BLaER1 (cell line): ENCODE data around the gene CYP8B1.
"Not testable (repeated sequence)": the region's sequence is repeated elsewhere in the genome, so short reads cannot be mapped to it uniquely, and the experiment has no call there.

ENCODE experiments used
- H3K27ac ChIP-seq: shearing (Covaris generic); formaldehyde crosslinking; 2 replicates; pipeline ENCODE4 v1.8.1; 2022
- H3K27me3 ChIP-seq: shearing (Covaris generic); formaldehyde crosslinking; 2 replicates; pipeline ENCODE4 v1.8.1; 2022
- H3K36me3 ChIP-seq: shearing (Covaris generic); formaldehyde crosslinking; 2 replicates; pipeline ENCODE4 v1.8.1; 2022
- H3K4me1 ChIP-seq: shearing (Covaris generic); formaldehyde crosslinking; 2 replicates; pipeline ENCODE4 v1.8.1; 2022
- H3K4me2 ChIP-seq: shearing (Covaris generic); formaldehyde crosslinking; 2 replicates; pipeline ENCODE4 v1.8.1; 2022
- H3K4me3 ChIP-seq: shearing (Covaris generic); formaldehyde crosslinking; 2 replicates; pipeline ENCODE4 v1.8.1; 2022
- H3K9ac ChIP-seq: shearing (Covaris generic); formaldehyde crosslinking; 2 replicates; pipeline ENCODE4 v1.8.1; 2022
- H3K9me3 ChIP-seq: shearing (Covaris generic); formaldehyde crosslinking; 2 replicates; pipeline ENCODE4 v1.8.1; 2022
- H4K20me1 ChIP-seq: shearing (Covaris generic); formaldehyde crosslinking; 2 replicates; pipeline ENCODE4 v1.8.1; 2022
- Cebpa-rat ChIP-seq: shearing (Covaris generic); IDR thresholded peaks from 2 replicates; pipeline ENCODE4 v1.8.1; 2022

CYP8B1 gene

DNA sequence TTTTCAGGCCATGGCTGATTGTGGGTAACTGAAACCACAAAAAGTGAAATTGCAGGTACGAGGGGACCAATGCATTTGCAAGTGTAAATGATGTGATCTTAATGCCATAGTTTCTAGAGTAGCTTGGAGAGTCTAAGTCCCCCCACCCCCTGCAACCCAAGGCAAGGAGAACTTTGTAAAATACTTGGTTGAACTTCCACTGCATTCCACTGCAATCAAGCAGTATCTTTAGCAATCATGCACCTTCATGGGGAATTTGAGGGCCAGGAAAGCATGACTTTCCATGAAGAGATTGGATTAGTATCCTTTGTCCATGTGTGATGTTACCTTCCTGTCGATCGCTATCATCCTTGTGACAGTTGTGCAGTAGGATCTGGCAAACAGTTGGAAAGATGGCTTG is 11.4 kb upstream of the CYP8B1 start:
- Histone ChIP-seq H3K9ac (no peak overlapping the region), H3K4me1 (0 out of 2 replicates have a peak, but pooled peaks cover under 1% of the 10 kb centered on the region), H3K27ac (no peak overlapping the region), H3K9me3 (no peaks in the 10 kb centered on the region), H3K4me2 (no peak overlapping the region), H3K27me3 (no peaks in the 10 kb centered on the region), H4K20me1 (no peaks in the 10 kb centered on the region), H3K4me3 (no peak overlapping the region), H3K36me3 (no peaks in the 10 kb centered on the region)
- no peak for TF ChIP-seq Cebpa-rat

DNA sequence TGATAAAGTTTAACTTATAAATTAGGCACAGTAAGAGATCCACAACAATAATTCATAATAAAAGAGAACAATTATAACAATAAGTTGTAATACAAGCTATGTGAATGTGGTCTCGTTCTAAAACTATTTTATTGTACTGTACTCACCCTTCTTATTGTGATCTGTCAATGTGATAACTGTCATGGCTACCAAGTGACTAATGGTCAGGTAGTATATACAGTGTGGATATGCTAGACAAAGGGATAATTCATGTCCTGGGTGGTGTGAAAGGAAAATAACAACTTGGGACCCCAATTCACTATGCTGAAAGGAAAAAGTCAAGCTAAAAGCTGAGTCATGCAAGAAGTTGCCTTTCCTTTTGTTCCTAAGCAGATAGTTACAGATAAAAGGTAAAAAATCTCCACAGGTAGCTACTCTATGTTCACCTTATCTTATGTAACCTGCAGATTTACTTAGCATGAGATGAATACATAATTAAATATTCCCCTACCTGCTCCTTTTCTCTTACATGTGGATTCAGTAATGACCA is 10.7 kb upstream of the CYP8B1 start:
- H4K20me1 ChIP-seq = no peaks in the 10 kb centered on the region
- H3K4me3 ChIP-seq = no peak overlapping the region
- no peaks in the 10 kb centered on the region for H3K9me3 ChIP-seq
- no peak overlapping the region for H3K9ac ChIP-seq
- H3K36me3 ChIP-seq = no peaks in the 10 kb centered on the region
- H3K4me2 ChIP-seq = no peak overlapping the region
- peaks cover 8% of the 10 kb centered on the region for H3K4me1 ChIP-seq
- no peak for TF ChIP-seq Cebpa-rat
- H3K27ac ChIP-seq = no peak overlapping the region
- no peaks in the 10 kb centered on the region for H3K27me3 ChIP-seq

DNA sequence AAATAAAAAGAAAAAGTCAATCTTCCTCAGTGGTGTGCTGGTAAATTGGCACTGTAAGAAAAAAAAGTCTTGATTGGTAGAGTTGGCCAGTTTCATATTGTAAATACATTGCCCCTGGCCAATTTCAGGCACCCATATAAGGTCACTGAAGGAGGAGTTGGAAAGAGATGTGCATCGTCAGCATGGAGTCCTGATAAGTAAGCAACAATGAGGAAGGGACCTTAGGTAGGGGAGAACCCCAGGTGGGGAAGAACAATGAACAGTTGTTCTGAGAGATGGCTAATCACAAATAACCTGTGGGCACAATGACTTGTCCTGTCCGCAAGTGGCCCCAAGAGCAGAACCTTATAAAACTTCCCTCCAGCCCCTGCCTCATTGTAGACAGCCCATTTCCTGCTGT is 8.6 kb upstream of the CYP8B1 start:
- Histone ChIP-seq H3K4me2 (no peak overlapping the region), H3K4me3 (no peak overlapping the region), H3K27ac (no peak overlapping the region), H3K9ac (no peak overlapping the region), H3K36me3 (no peaks in the 10 kb centered on the region), H3K9me3 (no peaks in the 10 kb centered on the region), H3K27me3 (no peaks in the 10 kb centered on the region), H3K4me1 (peaks cover 15% of the 10 kb centered on the region), H4K20me1 (no peaks in the 10 kb centered on the region)
- TF ChIP-seq Cebpa-rat = no peak

DNA sequence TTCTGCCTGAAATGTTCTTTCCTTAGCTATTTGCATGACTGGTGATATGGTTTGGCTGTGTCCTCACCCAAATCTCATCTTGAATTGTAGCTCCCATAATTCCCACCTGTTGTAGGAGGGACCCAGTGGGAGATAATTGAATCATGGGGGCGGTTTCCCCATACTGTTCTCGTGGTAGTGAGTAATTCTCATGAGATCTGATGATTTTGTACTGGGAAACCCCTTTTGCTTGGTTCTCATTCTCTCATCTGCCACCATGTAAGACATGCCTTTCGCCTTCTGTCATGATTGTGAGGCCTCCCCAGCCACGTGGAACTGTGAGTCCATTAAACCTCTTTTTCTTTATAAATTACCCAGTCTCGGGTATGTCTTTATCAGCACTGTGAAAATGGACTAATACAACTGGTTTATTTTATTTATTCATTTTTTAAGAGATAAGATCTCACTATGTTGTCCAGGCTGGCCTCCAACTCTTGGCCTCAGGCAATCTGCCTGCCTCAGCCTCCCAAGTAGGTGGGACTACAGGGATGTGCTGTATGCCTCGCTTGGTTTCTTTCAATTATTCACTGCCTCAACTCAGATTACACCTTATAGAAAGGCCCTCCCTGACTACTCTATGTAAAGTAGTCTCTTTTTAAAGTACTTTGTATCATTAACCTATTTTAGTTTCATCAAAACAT is 7.7 kb upstream of the CYP8B1 start:
- H3K9ac ChIP-seq, H4K20me1 ChIP-seq, H3K36me3 ChIP-seq, H3K9me3 ChIP-seq, H3K27ac ChIP-seq, H3K4me2 ChIP-seq, H3K27me3 ChIP-seq, H3K4me3 ChIP-seq: not testable (repeated sequence)
- peaks cover 15% of the 10 kb centered on the region for H3K4me1 ChIP-seq

DNA sequence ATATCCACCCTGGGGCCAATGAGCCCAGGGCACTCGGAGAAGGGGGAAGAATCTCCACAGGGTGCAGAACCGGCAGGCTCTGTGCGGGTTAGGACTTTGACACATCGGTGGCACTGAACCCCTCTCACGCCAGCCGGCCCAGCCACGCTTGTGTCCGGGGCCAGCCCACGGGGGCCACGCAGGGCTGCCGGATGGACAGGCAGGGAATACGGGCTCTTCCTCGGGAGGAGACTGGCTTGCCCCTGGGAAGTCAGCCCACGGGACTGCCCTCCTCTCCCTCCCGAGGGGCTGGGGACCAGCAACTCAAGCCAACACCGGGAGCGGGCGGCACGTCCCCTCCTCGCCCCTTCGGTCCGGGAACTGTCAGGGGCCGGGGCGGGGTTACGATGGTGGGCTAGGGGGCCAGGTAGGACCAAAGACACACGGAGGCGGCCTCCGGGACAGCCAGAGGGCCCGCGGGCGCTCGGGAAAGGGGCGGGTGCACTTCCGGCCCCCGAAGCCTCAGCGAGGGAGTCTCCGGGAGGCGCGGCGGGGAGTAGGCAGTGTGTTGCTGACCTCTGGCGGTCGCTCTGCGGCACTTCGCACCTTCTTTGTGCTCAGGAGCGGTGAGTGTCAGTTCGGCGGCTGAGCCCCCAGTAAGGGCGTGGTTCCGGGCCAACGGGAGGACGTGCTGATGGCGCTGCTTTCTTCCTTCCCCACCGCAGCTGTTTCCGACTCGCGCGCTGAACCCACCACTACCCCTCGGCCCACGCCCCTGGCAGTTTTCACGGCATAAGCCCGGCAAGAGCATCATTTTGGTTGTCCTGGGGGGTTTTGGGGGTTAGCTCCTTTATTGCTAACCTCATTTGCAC is 5.1 kb upstream of the CYP8B1 start:
- peak overlapping the region; percentile 69 for H3K9ac ChIP-seq

DNA sequence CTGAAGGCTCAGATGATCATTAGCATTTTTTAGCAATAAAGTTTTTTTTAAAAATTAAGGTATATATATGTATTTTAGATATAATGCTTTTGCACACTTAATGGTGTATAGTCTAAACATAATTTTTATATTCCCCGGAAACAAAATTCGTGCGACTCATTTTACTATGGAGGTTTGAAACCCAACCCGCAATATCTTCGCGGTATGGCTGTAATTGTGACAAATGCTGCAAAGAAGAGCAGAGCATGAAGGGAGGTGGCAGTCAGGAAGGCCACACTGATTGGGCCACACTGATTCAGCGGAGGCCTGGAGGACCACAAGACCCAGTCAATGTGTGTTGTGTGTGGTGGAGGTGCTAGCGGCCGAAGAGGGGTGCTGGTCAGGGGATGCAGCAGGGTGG is 4.5 kb upstream of the CYP8B1 start:
- Histone ChIP-seq H3K36me3 (no peaks in the 10 kb centered on the region), H3K27ac (no peak overlapping the region), H3K27me3 (no peaks in the 10 kb centered on the region), H3K9ac (0 out of 2 replicates have a peak overlapping the region, but pooled peaks have one; percentile 69), H3K9me3 (no peaks in the 10 kb centered on the region), H4K20me1 (no peaks in the 10 kb centered on the region), H3K4me2 (peak overlapping the region; percentile 85), H3K4me3 (peak overlapping the region; percentile 69), H3K4me1 (peaks cover 15% of the 10 kb centered on the region)
- no peak for TF ChIP-seq Cebpa-rat

More for the DNA sequence above, 5.1 kb upstream of the CYP8B1 start:
- H3K4me3 ChIP-seq = peak overlapping the region; percentile 69
- no peaks in the 10 kb centered on the region for H4K20me1 ChIP-seq
- peaks cover 15% of the 10 kb centered on the region for H3K4me1 ChIP-seq
- H3K27ac ChIP-seq = peak overlapping the region; percentile 74
- no peaks in the 10 kb centered on the region for H3K9me3 ChIP-seq
- no peak for TF ChIP-seq Cebpa-rat
- H3K4me2 ChIP-seq = peak overlapping the region; percentile 85
- H3K27me3 ChIP-seq = no peaks in the 10 kb centered on the region
- H3K36me3 ChIP-seq = no peaks in the 10 kb centered on the region

DNA sequence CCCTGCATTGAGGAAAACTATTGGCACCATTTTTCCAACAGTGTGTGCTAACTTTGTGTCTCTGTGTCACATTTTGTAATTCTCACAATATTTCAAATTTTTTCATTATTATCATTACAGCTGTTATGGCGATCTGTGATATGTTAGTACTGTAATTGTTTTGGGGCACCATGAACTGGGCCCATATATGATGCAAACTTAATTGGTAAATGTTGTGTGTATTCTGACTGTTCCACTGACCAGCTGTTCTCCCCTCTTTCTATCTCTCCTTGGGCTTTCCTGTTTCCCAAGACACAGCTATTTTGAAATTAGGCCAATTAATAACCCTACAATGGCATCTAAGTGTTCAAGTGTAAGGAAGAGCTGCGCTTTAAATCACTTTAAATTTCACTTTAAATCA is 2.2 kb upstream of the CYP8B1 start:
- Histone ChIP-seq H3K4me2 (no peak overlapping the region), H3K4me3 (no peak overlapping the region), H3K4me1 (peaks cover 15% of the 10 kb centered on the region), H4K20me1 (no peaks in the 10 kb centered on the region), H3K36me3 (no peaks in the 10 kb centered on the region), H3K27ac (no peak overlapping the region), H3K9ac (no peak overlapping the region), H3K27me3 (no peaks in the 10 kb centered on the region), H3K9me3 (no peaks in the 10 kb centered on the region)
- no peak for TF ChIP-seq Cebpa-rat

DNA sequence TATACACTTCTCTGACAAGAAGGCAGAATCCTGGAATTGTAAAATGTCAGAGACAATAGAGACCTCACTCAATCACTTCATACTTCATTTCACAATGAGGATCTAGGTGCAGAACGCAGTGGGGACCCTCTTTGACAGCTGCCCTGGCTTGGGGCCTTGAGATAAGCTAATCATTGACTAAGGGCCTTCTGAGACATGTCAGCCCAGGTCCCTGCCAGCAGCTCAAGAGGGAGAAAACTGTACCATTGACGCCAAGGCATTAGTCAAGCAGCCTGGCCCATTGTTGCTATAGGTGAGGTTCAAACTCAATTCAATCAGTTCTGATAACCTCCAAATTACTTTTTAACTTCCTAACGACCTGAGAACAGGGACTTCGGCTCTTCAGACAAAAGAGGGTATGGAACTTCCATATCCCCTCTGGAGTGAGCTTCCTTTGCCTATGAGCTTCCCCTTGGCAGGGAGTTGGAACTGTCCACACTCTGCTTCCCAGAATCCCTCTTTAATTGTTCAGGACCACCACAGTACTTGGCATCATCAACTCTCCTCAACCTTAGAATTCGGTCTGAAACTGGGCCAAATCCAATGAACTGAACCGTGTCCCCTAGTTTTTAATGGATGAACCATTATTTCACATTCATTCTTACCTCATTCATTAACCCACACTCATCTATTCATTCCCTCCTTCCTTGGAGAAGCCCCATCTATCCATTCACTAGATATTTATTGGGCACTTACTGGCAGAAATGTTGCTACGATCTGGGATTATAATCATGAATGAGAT is 1.5 kb upstream of the CYP8B1 start:
- Histone ChIP-seq H3K36me3 (no peaks in the 10 kb centered on the region), H3K4me2 (no peak overlapping the region), H3K9ac (no peak overlapping the region), H3K27ac (no peak overlapping the region), H3K4me3 (no peak overlapping the region), H4K20me1 (no peaks in the 10 kb centered on the region), H3K4me1 (peaks cover 15% of the 10 kb centered on the region), H3K9me3 (no peaks in the 10 kb centered on the region), H3K27me3 (no peaks in the 10 kb centered on the region)
- no peak for TF ChIP-seq Cebpa-rat

DNA sequence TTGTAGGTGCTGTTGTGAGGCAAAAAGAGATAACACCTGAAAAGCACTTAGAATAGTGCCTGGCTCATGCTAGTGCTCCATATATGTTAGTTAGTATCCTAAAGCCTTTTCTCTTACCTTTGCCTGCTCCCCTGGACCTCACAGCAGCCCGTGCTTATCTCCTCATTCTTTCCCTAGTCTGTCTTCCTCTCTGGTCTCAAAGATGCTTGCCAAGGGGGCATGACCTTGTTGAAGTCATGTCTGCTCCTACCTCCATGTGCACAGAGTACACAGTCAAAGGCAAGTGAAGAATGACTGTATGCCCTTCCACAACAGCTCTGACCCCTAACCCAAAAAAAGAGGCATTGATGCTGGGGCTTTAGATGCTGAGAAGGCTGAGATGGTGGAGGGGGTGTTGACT is 722 bp upstream of the CYP8B1 start:
- H3K27me3 ChIP-seq = no peaks in the 10 kb centered on the region
- no peaks in the 10 kb centered on the region for H4K20me1 ChIP-seq
- no peak overlapping the region for H3K9ac ChIP-seq
- H3K9me3 ChIP-seq = no peaks in the 10 kb centered on the region
- H3K27ac ChIP-seq = no peak overlapping the region
- H3K36me3 ChIP-seq = no peaks in the 10 kb centered on the region
- peaks cover 8% of the 10 kb centered on the region for H3K4me1 ChIP-seq
- H3K4me2 ChIP-seq = no peak overlapping the region
- H3K4me3 ChIP-seq = no peak overlapping the region
- no peak for TF ChIP-seq Cebpa-rat
